NCI-H1048 (cell line): ENCODE measurements around the gene CMKLR1.

Source experiments
- DNase-seq: peaks from one replicate; lab custom pipeline; 2025; lab: John Stamatoyannopoulos, UW

CMKLR1 gene

GRCh38 chr12:108266131-108266530 lies 73.0 kb downstream of the CMKLR1 start:
- no peak for DNase-seq

- DNase-seq = no peak
Measured at GRCh38 chr12:108265505-108265904, 73.6 kb downstream of the CMKLR1 start.

GRCh38 chr12:108260969-108261368 lies 78.1 kb downstream of the CMKLR1 start:
- DNase-seq = no peak

- no peak for DNase-seq
Measured at GRCh38 chr12:108260039-108260438, 79.1 kb downstream of the CMKLR1 start.

DNA sequence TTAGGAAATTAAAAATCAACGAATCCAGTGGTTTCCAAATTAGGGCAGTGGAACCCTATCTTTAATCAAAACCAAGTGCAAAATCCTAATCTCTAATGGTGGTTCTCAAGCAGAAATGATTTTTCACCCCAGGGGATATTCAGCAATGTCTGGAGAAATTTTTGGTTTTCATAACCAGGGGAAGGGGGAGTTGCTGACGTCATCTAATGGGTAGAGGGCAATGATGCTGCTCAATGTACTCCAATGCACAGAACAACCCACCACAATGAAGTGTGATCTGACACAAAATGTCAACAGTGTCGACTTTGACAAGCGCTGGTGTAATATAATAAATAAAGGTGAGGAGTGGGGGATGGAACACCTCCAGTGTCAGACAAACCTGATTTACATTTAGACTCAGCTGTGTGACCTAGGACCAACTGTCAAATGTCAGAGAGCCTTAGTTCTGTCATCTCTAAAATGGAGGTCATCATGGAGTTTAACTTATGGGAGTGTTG lies 81.5 kb downstream of the CMKLR1 start:
- no peak for DNase-seq

DNA sequence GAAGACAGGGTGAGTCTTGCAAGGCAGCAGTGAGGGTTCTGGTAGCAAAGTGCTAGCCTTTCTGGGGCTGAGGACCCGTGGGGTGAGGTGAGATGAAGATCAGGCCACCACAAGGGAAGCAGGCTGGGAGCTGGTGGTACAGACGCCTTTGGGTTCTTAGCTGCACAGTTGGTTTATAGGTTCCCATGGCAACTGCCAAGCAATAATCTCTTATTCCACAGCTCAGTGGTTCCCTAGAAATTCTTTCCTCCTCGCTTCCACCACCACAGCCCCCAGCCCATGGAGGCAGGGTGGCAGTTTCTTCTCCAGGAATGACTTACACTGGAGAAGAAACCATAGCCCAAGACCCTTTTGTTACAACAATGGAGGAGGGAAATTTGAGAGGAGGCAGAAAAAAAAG lies 82.1 kb downstream of the CMKLR1 start:
- no peak for DNase-seq

GRCh38 chr12:108255252-108255602 lies 83.9 kb downstream of the CMKLR1 start:
- DNase-seq = no peak

- no peak for DNase-seq
Measured at GRCh38 chr12:108254517-108255251, 84.4 kb downstream of the CMKLR1 start.

DNA sequence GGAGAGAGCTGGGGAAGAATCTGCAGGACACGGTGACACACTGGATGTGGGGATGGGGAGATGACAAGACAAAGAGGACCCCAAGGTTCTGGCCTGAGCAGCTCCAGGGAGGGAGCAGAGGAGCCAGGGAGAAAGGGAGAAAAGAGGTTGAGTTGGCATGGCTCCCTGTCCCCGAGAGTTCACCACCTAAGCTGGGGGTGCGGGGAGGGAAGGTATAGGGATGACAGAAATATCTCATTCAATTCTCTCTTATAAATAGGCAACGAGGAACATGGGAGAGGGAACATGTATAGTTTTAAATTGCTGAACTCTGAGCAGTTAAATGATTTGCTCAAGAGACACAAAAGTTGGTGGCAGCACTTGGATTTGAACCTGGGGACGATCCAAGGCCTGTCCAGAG lies 85.1 kb downstream of the CMKLR1 start:
- DNase-seq = no peak

GRCh38 chr12:108253540-108253939 lies 85.6 kb downstream of the CMKLR1 start:
- DNase-seq = no peak

DNA sequence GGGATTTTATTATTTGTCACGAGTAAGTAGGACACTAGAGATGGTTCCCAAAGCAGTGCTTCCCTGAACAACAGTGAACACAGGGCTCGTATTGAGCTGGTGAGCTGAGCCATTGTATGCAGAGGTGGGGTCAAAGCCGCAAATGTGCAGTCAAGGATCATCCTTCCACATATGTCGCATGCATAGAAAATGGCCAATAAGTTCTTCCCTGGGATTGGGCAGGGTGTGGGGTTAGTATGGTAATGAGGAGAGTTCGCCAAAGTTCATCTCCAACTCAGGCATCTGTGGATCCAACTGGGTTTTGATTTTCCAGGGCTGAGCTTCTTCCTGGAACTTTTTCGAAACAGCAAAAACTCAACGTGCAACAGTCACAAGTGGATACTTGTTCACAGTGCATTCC lies 86.6 kb downstream of the CMKLR1 start:
- DNase-seq = no peak

DNA sequence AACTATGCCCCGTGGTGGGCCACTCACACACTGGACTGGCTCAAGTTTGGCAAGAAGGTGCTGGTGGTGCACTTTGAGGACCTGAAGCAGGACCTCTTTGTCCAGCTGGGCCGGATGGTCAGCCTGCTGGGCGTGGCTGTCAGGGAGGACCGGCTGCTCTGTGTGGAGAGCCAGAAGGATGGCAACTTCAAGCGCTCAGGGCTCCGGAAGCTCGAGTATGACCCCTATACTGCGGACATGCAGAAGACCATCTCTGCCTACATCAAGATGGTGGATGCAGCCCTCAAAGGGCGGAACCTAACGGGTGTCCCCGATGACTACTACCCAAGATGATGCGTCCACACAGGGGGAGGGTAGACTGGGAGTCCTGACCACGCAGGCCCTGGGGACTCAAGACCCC lies 91.1 kb downstream of the CMKLR1 start:
- DNase-seq = no peak

DNA sequence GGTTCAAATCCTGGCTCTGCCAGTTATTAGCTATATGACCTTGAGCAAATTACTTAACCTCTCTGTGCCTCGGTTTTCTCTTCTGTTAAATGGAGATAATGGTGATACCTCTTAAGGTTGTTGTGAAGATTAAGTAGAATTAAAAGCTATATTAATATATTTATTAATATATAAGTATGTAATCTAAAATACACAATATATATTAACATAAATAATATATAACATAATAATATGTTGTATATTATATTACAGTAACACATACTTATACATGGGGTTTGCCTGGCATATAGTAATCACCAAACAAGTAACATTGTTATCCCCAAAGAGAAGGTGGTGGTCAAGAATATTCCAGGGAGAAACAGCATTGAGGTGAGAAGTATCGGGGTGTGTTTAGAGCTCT lies 92.0 kb downstream of the CMKLR1 start:
- no peak for DNase-seq

DNA sequence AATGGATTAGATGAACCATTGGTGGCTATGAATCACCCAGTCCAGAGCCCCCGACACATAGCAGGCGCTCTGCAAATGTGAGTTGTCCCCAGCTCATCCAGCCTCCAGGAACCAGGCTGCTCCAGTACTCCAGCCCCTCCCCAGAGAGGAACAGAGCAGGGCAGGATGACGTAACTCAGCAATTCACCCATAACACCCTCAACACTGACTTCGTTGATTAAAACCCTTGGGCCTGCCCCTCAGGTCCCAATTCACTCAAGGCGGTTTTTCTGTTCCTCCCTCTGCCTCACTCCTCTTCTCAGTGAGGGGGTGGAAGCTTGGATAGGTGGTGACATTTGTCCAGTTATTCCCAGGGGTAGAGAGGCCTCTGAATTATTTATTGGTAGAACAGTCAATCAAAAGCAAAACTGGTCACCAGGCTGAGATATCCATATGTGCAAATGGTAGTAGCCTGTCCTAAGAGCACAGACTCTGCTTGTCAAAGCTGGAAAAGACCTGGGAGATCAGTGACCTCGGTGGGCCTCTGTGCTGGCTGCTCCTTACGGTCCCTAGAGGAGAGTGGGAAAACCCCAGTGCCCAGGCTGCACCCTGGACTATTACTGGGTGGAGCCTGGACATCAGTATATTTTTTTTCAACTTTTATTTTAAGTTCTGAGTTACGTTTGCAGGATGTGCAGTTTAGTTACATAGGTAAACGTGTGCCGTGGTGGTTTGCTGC lies 97.0 kb downstream of the CMKLR1 start:
- no peak for DNase-seq

- DNase-seq = no peak
Measured at GRCh38 chr12:108240928-108241327, 98.2 kb downstream of the CMKLR1 start.

- DNase-seq = no peak
Measured at GRCh38 chr12:108240027-108240785, 98.9 kb downstream of the CMKLR1 start.

DNA sequence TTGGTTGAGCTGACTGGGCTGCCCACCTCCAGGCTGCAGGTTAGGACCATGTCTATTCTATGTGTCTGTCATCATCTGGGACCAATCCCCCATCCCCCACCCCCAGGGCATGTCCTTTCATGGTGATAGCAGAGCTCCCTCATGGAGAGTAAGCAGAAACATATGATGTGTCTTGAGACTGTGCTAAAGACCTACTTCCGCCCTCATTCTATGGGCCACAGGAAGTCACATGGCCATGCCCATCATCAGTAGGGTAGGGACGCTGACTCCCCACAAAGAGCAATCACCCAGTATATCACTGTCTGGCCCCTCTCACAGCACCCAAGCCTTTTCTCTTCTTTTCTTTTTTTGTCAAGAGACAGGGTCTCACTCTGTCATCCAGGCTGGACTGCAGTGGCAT lies 99.7 kb downstream of the CMKLR1 start:
- no peak for DNase-seq

- DNase-seq = no peak
Measured at GRCh38 chr12:108238474-108238873, 100.6 kb downstream of the CMKLR1 start.
